ENCODE measurements around the gene PNKD. TPM values are rescaled to one million over a fixed set of nuclear protein-coding genes. Genes with fewer than 3 reads are reported as not detected.

Gene PNKD
- total RNA-seq, 1 donor from 2014 or later: 53.3 TPM

GRCh38 chr2:218393750-218394290 lies 123.5 kb downstream of the PNKD start:
- H3K4me3 ChIP-seq (ENCODE audit: low read depth, low read length): no peak overlapping the region
- no peak for TF ChIP-seq CTCF (conservative IDR thresholded peaks at IDR 0.05; ENCODE audit: low read depth, low read length)
- no peak for DNase-seq (ENCODE audit: low read depth)

GRCh38 chr2:218394298-218395089 lies 124.2 kb downstream of the PNKD start:
- TF ChIP-seq CTCF (conservative IDR thresholded peaks at IDR 0.05; ENCODE audit: low read depth, low read length): no peak
- H3K4me3 ChIP-seq (ENCODE audit: low read depth, low read length): no peak overlapping the region
- no peak for DNase-seq (ENCODE audit: low read depth)

GRCh38 chr2:218395090-218395444 lies 124.7 kb downstream of the PNKD start:
- no peak for TF ChIP-seq CTCF (conservative IDR thresholded peaks at IDR 0.05; ENCODE audit: low read depth, low read length)
- no peak overlapping the region for H3K4me3 ChIP-seq (ENCODE audit: low read depth, low read length)
- DNase-seq (ENCODE audit: low read depth): no peak

GRCh38 chr2:218395456-218395825 lies 125.1 kb downstream of the PNKD start:
- DNase-seq (ENCODE audit: low read depth): no peak
- peak overlapping the region; percentile 72 for H3K4me3 ChIP-seq (ENCODE audit: low read depth, low read length)
- no peak for TF ChIP-seq CTCF (conservative IDR thresholded peaks at IDR 0.05; ENCODE audit: low read depth, low read length)

- H3K4me3 ChIP-seq (ENCODE audit: low read depth, low read length): peak overlapping the region; percentile 72
- peak; percentile 78 for DNase-seq (ENCODE audit: low read depth)
- TF ChIP-seq CTCF (conservative IDR thresholded peaks at IDR 0.05; ENCODE audit: low read depth, low read length): peak; percentile 73
These were observed 125.7 kb downstream of the PNKD start for GRCh38 chr2:218395826-218396687.

Other genes starting within 250 kb of the PNKD start
- not detected in 2 replicates for gene RUFY4, start 201.3 kb upstream of the PNKD start, total RNA-seq
- gene CXCR2, start 144.5 kb upstream of the PNKD start, total RNA-seq: not detected in 2 replicates
- not detected in 2 replicates for gene CXCR1, start 103.6 kb upstream of the PNKD start, total RNA-seq
- 458 and 717 TPM in 2 replicates for gene ARPC2, start 53.3 kb upstream of the PNKD start, total RNA-seq
- 1.0 and 2.3 TPM in 2 replicates for gene GPBAR1, start 9.5 kb upstream of the PNKD start, total RNA-seq
- gene AAMP, start 382 bp upstream of the PNKD start, total RNA-seq: 119 and 173 TPM in 2 replicates
- gene TMBIM1, start 22.0 kb downstream of the PNKD start, total RNA-seq: 109 and 165 TPM in 2 replicates
- gene CATIP, start 86.3 kb downstream of the PNKD start, total RNA-seq: not detected in 2 replicates
- gene SLC11A1, start 111.8 kb downstream of the PNKD start, total RNA-seq: 0.22 TPM in 1 of 2 replicates, not detected in the other
- 49.0 and 65.5 TPM in 2 replicates for gene CTDSP1, start 129.3 kb downstream of the PNKD start, total RNA-seq
- gene VIL1, start 148.6 kb downstream of the PNKD start, total RNA-seq: not detected in 2 replicates